ENCODE results near the gene ARL4C. TPM values are rescaled to one million over a fixed set of nuclear protein-coding genes. Genes with fewer than 3 reads are reported as not detected.
A peak's percentile ranks its signal among the peaks of the same experiment; 100 is the strongest.

ARL4C gene, protein sequence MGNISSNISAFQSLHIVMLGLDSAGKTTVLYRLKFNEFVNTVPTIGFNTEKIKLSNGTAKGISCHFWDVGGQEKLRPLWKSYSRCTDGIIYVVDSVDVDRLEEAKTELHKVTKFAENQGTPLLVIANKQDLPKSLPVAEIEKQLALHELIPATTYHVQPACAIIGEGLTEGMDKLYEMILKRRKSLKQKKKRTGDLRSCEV
- total RNA-seq: 24.4 TPM

DNA sequence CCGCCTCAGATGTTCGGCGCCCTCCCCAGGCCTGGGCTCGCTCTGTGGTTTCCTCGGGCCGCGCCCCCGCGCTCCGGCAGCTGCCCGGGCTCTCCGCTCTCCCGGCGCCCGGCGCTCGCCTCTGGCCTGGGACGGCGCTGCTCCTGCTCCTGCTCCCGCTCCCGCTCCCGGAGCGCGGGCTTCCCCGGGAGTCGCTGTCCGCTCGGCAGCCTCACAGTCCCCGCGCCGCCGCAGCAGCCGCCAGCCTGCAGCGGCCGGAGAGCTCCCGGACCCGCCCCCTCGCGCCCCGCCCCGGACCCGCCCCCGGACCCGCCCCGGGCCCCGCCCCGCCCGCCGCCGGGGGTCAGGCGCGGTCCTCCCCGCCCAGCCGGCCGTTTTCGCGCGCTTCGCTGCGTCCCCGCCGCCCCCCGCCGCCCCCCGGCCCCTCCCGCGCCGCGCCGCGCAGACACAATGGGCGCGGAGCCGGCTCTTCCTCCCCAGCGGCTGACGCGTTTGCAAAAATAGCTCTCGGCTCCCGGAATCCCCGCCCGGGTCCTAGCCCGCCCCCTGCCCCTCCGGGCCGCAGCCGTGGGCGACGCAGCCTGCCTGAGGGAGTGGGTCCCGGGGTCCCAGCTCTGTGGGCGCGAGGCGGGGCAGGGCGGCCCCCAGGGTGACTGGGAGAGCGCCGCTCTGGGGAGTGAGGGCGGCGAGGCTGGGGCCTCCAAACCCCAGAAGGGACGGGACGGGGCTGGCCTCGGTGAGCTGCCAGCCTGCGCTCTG is at the start of gene ARL4C:
Gene ARL4C, minus strand, starts transcription at position 247 of the 759 bp plus-strand sequence. CDS start 495 bp downstream, outside the sequence.
- peak; percentile 73 for DNase-seq (ENCODE audit: low spot score)

GRCh38 chr2:234544659-234545611 is 48.1 kb upstream of the ARL4C start:
- peak; percentile 72 for DNase-seq (ENCODE audit: low spot score)

- DNase-seq (ENCODE audit: low spot score): no peak
Measured at GRCh38 chr2:234542742-234543141, 45.9 kb upstream of the ARL4C start.

DNA sequence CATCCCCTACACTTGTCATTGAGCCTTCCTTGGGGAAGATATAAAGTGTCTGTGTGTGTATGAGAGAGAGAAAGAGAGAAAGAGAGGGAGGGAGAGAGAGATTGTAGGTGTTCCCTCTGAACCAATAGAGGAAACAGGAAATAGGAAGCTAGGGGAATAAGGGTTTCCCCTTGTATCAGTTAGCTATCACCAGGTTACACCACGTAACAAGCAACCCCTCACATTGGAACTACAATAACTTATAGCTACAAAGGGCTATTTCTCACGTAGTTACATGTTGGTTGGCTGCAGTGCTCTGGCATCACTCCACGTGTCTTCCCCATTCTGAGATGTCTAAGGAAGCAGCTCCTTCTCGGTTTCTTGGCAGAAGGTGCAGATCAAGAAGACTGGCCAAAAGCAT is 41.0 kb upstream of the ARL4C start:
- DNase-seq (ENCODE audit: low spot score): no peak

- no peak for DNase-seq (ENCODE audit: low spot score)
Measured at GRCh38 chr2:234536178-234536965, 39.5 kb upstream of the ARL4C start.

DNA sequence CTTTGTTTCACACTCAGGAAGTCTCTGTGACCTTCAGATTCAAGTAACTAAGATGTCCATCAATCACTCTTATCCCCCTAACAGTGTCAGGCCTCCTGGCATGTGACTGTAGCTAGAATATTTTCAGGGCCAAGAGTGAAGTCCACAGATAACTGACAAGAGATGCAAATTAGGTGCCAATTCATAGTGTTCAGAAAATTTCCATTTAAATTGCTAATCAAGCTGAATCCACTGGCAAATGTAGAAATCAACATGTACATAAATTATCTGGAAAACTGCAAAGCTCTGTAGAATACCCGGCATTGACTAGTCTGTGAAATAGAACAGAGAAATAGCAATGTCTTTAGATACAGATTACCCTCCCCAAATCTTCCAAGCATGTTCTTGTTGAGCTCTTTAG is 38.6 kb upstream of the ARL4C start:
- DNase-seq (ENCODE audit: low spot score): no peak

GRCh38 chr2:234534515-234534914 is 37.6 kb upstream of the ARL4C start:
- no peak for DNase-seq (ENCODE audit: low spot score)

DNA sequence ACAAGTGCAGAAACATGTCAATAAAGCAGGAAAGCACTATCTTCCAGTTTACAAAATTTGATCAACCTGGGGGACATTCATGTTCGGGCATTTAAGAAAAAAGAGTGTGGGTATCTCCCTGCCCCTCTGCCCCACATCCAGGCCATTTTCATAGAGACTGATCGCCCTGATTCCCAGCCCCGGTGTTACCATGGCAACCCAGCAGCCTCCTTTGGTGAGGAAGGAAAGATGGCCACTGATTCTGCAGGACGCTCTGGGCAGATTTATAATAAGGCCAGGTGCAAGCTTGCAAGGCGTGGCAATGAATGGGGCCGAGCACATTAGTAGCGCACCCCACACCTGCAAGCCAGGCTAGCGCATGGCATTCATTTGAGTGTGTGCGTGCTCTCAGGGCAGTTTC is 36.7 kb upstream of the ARL4C start:
- DNase-seq (ENCODE audit: low spot score): no peak

- no peak for DNase-seq (ENCODE audit: low spot score)
Measured at GRCh38 chr2:234528410-234529148, 31.7 kb upstream of the ARL4C start.

DNA sequence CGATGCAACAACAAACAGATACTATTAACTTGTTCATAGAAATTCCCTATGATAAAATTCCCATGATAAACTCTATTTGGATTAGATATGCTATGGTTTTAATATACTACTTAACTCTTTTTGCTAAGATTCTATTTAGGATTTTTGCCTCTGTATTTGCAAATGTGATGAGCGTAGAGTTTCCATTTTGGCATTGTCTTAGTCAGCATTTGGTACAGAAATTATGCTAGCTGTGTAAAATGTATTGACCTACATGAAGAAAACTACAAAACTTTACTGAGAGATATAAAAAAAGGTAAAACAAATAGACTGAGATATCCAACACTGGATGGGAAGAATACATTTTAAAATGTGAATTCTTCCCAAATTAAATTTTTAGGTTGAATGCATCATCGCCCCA is 29.8 kb upstream of the ARL4C start:
- DNase-seq (ENCODE audit: low spot score): no peak

DNA sequence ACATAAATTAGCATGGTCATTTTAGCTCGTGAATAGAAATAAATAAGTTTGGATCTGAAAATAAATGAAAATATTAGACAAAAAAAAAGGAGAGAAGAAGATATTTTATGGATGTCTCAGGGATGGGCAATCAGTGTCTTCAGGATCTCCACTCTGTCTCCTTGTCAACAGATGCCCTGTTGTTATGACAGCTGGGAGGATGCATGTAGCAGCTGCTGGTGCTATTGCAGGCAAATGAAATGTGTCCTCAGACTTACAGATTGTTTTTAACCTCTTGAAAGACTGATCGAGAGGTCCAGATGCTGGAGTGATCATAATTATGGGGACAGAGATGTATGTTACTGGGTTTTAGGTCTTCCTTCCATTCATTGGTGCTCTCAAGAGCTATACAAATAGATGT is 24.7 kb upstream of the ARL4C start:
- DNase-seq (ENCODE audit: low spot score): no peak

DNA sequence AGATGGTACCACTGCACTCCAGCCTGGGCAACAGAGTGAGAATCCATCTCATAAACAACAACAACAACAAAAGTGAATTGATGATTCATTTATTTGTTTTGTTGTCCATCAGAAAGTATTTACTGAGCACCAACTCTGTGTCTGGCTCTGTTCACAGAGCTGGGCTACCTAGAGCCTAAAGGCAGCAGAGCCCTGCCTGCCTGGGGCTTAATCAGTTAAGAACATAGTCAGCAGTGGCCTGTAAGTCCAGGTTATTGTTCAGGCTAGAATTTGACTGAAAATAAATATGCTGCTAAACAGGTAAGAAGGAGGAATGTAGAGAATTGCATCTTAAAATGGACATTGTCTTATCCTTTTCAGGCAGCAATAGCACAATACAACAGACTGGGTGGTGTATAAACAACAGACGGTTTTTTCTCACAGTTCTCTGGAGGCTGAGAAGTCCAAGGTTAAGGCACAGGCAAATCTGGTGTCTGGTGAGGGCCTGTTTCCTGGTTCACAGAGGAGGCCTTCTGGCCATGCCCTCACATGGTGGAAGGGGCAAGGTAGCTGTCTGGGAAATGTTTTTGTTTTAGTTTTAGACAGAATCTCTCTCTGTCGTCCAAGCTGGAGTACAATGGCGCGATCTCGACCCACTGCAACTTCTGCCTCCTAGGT is 22.2 kb upstream of the ARL4C start:
- DNase-seq (ENCODE audit: low spot score): no peak

DNA sequence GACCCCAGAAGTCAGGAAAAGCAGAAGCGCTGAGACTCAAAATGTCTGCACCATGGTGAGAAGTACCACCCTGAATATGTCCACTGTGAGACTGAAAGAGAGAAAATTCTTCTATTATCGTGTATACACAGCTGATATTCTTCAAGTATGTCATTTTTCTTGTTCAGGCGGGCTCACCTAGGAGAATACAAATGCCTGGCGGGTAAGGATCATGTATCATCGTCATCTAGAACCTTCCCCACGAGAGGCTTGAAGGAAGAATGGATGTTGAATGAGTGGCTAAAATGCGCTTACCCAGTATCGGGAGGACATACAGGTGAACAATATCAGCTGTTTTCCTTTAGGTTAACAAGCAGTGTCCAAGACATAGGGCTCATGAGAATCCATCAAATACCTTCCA is 21.1 kb upstream of the ARL4C start:
- DNase-seq (ENCODE audit: low spot score): no peak

DNA sequence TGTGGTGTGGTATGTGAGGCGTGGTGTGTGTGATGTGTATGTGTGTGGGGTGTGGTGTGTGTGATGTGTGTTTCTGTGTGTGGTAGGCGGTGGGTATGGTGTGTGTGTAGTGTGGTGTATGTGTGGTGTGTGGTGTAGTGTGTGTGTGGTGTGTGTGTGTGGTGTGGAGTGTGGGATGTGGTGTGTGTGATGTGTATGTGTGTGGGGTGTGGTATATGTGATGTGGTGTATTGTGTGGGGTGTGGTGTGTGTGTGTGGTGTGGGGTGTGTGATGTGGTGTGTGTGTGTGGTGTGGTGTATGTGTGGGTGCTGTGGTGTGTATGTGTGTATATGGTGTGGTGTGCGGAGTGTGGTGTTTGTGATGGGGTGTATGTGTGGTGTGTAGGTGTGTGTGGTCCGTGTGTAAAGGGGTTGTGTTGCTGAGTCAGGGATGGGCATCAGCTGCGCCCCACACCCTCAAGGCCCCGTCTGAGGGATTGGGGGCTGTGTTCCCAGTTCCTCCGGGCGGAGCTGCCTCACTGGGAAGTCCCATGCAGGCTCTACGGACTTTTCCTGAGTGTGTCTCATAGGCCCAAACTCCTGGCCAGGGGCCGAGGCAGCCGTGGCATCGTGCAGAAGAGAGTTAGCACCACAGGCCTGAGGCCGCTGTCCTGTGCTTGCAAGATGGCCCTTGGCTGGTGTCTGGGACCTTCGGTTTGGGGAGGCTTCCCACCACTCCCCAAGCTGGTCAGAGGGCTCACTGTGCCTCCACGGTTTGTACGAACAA is 18.2 kb upstream of the ARL4C start:
- DNase-seq (ENCODE audit: low spot score): no peak

- no peak for DNase-seq (ENCODE audit: low spot score)
Measured at GRCh38 chr2:234514099-234514498, 17.2 kb upstream of the ARL4C start.

DNA sequence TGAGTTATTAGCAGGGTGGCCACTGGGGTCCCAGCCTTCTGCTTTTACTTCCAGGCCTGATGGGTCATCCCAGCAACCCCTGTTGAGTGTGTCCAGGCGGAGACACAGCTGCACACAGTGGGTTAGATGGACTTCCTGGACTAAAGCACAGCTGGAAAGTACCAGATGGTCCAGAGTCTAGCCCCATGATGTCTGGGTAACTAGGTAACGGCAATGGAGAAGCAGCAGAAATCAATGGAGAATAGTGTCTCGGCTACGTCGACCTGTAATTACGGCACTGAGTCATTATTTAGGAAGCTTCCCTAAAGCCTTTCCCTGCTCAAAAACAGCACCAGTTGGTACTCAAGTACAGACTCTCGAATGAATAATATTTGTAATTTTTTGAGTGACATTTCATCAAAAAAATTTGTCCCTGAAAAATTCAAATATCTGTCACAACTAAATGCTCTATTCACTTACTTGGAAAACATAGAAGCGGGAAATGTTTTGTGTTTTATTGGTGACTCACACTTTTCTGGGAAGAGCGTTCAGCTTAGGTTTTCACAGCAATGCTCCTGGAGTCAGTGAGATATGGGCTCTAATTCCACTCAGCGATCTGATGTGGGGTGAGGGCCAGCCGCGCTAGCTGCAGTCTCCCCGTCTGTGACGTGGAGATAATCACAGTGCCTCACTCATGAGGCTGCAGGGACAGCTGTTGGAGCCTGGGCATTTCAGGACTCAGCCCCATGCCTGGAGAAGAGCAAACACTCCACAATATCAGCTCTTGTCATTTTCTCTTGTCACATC is 16.2 kb upstream of the ARL4C start:
- DNase-seq (ENCODE audit: low spot score): no peak

GRCh38 chr2:234502919-234503285 is 6.0 kb upstream of the ARL4C start:
- DNase-seq (ENCODE audit: low spot score): no peak

GRCh38 chr2:234502285-234502918 is 5.5 kb upstream of the ARL4C start:
- DNase-seq (ENCODE audit: low spot score): no peak
